Dendritic cell treated with granulocyte-macrophage colony-stimulating factor and Interleukin-4, amounts not matched to agents 40 ng/mL and 50 ng/mL, for 4 days (primary cell): ENCODE measurements around the gene HTR4.

ENCODE experiments used
- H3K27ac Mint-ChIP-seq: one replicate; pipeline ENCODE4 v1.8.0; 2022; ENCODE audit warnings: mild to moderate bottlenecking, mixed read lengths
- H3K27me3 Mint-ChIP-seq: one replicate; pipeline ENCODE4 v1.8.0; 2022; ENCODE audit warnings: mild to moderate bottlenecking, mixed read lengths
- H3K36me3 Mint-ChIP-seq: one replicate; pipeline ENCODE4 v1.8.0; 2022; ENCODE audit warnings: low read depth, mixed read lengths
- H3K4me1 Mint-ChIP-seq: one replicate; pipeline ENCODE4 v1.8.0; 2022; ENCODE audit warnings: low read depth, mixed read lengths
- H3K4me3 Mint-ChIP-seq: one replicate; pipeline ENCODE4 v1.8.0; 2022; ENCODE audit warnings: mild to moderate bottlenecking, moderate library complexity, mixed read lengths
- H3K9me3 Mint-ChIP-seq: one replicate; pipeline ENCODE4 v1.8.0; 2022; ENCODE audit warnings: mixed read lengths
- intact Hi-C: fragments of 100-400 bp; cut with micrococcal nuclease; formaldehyde crosslinking; loops from one replicate; pipeline ENCODE4 v1.15.0; 2022

The HTR4 gene

GRCh38 chr5:148653836-148654781, at the start of gene HTR4:
Gene HTR4 (minus strand): TSS chr5:148654527. CDS start chr5:148637014, 17,513 bp downstream.
- no peaks in the 10 kb centered on the region for H3K9me3 Mint-ChIP-seq
- peaks cover 37% of the 10 kb centered on the region for H3K27me3 Mint-ChIP-seq
- H3K27ac Mint-ChIP-seq, result no peak within 1 kb of the TSS
- no peak within 1 kb of the TSS for H3K4me3 Mint-ChIP-seq
- H3K4me1 Mint-ChIP-seq, result no peaks in the 10 kb centered on the region
- intact Hi-C loops, result no loop called here
- no peaks in the 10 kb centered on the region for H3K36me3 Mint-ChIP-seq

- H3K9me3 Mint-ChIP-seq, result peaks cover 12% of the 10 kb centered on the region
- no peaks in the 10 kb centered on the region for H3K27me3 Mint-ChIP-seq
- no peak overlapping the region for H3K4me3 Mint-ChIP-seq
- peaks cover 8% of the 10 kb centered on the region for H3K4me1 Mint-ChIP-seq
- H3K36me3 Mint-ChIP-seq, result no peaks in the 10 kb centered on the region
- intact Hi-C loops, result no loop called here
- no peak overlapping the region for H3K27ac Mint-ChIP-seq
These were observed 47.8 kb upstream of the HTR4 start for GRCh38 chr5:148702019-148702596.

- peaks cover 12% of the 10 kb centered on the region for H3K9me3 Mint-ChIP-seq
- H3K27ac Mint-ChIP-seq, result no peak overlapping the region
- H3K4me1 Mint-ChIP-seq, result peaks cover 8% of the 10 kb centered on the region
- H3K4me3 Mint-ChIP-seq, result no peak overlapping the region
- H3K36me3 Mint-ChIP-seq, result no peaks in the 10 kb centered on the region
- H3K27me3 Mint-ChIP-seq, result no peaks in the 10 kb centered on the region
- intact Hi-C loops, result no loop called here
These were observed 44.7 kb upstream of the HTR4 start for GRCh38 chr5:148699028-148699427.

- no peak overlapping the region for H3K4me3 Mint-ChIP-seq
- intact Hi-C loops, result no loop called here
- peaks cover 12% of the 10 kb centered on the region for H3K9me3 Mint-ChIP-seq
- H3K4me1 Mint-ChIP-seq, result peaks cover 8% of the 10 kb centered on the region
- H3K36me3 Mint-ChIP-seq, result no peaks in the 10 kb centered on the region
- H3K27ac Mint-ChIP-seq, result no peak overlapping the region
- no peaks in the 10 kb centered on the region for H3K27me3 Mint-ChIP-seq
These were observed 43.5 kb upstream of the HTR4 start for GRCh38 chr5:148697809-148698196.

GRCh38 chr5:148697180-148697808, 43.0 kb upstream of the HTR4 start:
- Mint-ChIP-seq H3K27me3 (no peaks in the 10 kb centered on the region), H3K4me3 (no peak overlapping the region), H3K36me3 (no peaks in the 10 kb centered on the region), H3K27ac (no peak overlapping the region), H3K4me1 (peaks cover 8% of the 10 kb centered on the region), H3K9me3 (peaks cover 8% of the 10 kb centered on the region)
- intact Hi-C loops, result no loop called here

GRCh38 chr5:148696187-148697036, 42.1 kb upstream of the HTR4 start:
- Mint-ChIP-seq H3K4me1 (peaks cover 8% of the 10 kb centered on the region), H3K27ac (no peak overlapping the region), H3K9me3 (peaks cover 2% of the 10 kb centered on the region), H3K4me3 (no peak overlapping the region), H3K27me3 (no peaks in the 10 kb centered on the region), H3K36me3 (no peaks in the 10 kb centered on the region)
- intact Hi-C loops, result no loop called here

GRCh38 chr5:148690945-148691344, 36.6 kb upstream of the HTR4 start:
- Mint-ChIP-seq H3K4me3 (no peak overlapping the region), H3K27ac (no peak overlapping the region), H3K9me3 (peaks cover 16% of the 10 kb centered on the region), H3K36me3 (no peaks in the 10 kb centered on the region), H3K27me3 (no peaks in the 10 kb centered on the region), H3K4me1 (no peaks in the 10 kb centered on the region)
- intact Hi-C loops, result no loop called here

- Mint-ChIP-seq H3K36me3 (no peaks in the 10 kb centered on the region), H3K27me3 (no peaks in the 10 kb centered on the region), H3K27ac (no peak overlapping the region), H3K4me3 (no peak overlapping the region), H3K9me3 (peaks cover 16% of the 10 kb centered on the region), H3K4me1 (no peaks in the 10 kb centered on the region)
- intact Hi-C loops, result no loop called here
These were observed 34.5 kb upstream of the HTR4 start for GRCh38 chr5:148688787-148689186.

- no peaks in the 10 kb centered on the region for H3K27me3 Mint-ChIP-seq
- intact Hi-C loops, result no loop called here
- H3K4me3 Mint-ChIP-seq, result no peak overlapping the region
- no peak overlapping the region for H3K27ac Mint-ChIP-seq
- H3K4me1 Mint-ChIP-seq, result no peaks in the 10 kb centered on the region
- no peaks in the 10 kb centered on the region for H3K36me3 Mint-ChIP-seq
- H3K9me3 Mint-ChIP-seq, result peaks cover 16% of the 10 kb centered on the region
These were observed 33.5 kb upstream of the HTR4 start for GRCh38 chr5:148687871-148688270.

- H3K4me3 Mint-ChIP-seq, result no peak overlapping the region
- H3K4me1 Mint-ChIP-seq, result no peaks in the 10 kb centered on the region
- no peak overlapping the region for H3K27ac Mint-ChIP-seq
- H3K27me3 Mint-ChIP-seq, result no peaks in the 10 kb centered on the region
- H3K9me3 Mint-ChIP-seq, result peaks cover 16% of the 10 kb centered on the region
- no peaks in the 10 kb centered on the region for H3K36me3 Mint-ChIP-seq
- intact Hi-C loops, result no loop called here
These were observed 33.1 kb upstream of the HTR4 start for GRCh38 chr5:148687427-148687826.

- H3K4me1 Mint-ChIP-seq, result no peaks in the 10 kb centered on the region
- H3K27ac Mint-ChIP-seq, result no peak overlapping the region
- H3K27me3 Mint-ChIP-seq, result no peaks in the 10 kb centered on the region
- peaks cover 16% of the 10 kb centered on the region for H3K9me3 Mint-ChIP-seq
- intact Hi-C loops, result no loop called here
- no peak overlapping the region for H3K4me3 Mint-ChIP-seq
- no peaks in the 10 kb centered on the region for H3K36me3 Mint-ChIP-seq
These were observed 32.3 kb upstream of the HTR4 start for GRCh38 chr5:148686660-148687059.

- intact Hi-C loops, result no loop called here
- Mint-ChIP-seq H3K4me3 (no peak overlapping the region), H3K27ac (no peak overlapping the region), H3K27me3 (no peaks in the 10 kb centered on the region), H3K9me3 (peaks cover 6% of the 10 kb centered on the region), H3K4me1 (no peaks in the 10 kb centered on the region), H3K36me3 (no peaks in the 10 kb centered on the region)
These were observed 31.3 kb upstream of the HTR4 start for GRCh38 chr5:148685520-148686134.

GRCh38 chr5:148684528-148684927, 30.2 kb upstream of the HTR4 start:
- Mint-ChIP-seq H3K36me3 (no peaks in the 10 kb centered on the region), H3K27me3 (no peaks in the 10 kb centered on the region), H3K4me3 (no peak overlapping the region), H3K9me3 (no peaks in the 10 kb centered on the region), H3K4me1 (no peaks in the 10 kb centered on the region), H3K27ac (no peak overlapping the region)
- intact Hi-C loops, result no loop called here
